Measurements from ENCODE around the gene RPGRIP1L.
A peak's percentile ranks its signal among the peaks of the same experiment; 100 is the strongest.

The RPGRIP1L gene

DNA sequence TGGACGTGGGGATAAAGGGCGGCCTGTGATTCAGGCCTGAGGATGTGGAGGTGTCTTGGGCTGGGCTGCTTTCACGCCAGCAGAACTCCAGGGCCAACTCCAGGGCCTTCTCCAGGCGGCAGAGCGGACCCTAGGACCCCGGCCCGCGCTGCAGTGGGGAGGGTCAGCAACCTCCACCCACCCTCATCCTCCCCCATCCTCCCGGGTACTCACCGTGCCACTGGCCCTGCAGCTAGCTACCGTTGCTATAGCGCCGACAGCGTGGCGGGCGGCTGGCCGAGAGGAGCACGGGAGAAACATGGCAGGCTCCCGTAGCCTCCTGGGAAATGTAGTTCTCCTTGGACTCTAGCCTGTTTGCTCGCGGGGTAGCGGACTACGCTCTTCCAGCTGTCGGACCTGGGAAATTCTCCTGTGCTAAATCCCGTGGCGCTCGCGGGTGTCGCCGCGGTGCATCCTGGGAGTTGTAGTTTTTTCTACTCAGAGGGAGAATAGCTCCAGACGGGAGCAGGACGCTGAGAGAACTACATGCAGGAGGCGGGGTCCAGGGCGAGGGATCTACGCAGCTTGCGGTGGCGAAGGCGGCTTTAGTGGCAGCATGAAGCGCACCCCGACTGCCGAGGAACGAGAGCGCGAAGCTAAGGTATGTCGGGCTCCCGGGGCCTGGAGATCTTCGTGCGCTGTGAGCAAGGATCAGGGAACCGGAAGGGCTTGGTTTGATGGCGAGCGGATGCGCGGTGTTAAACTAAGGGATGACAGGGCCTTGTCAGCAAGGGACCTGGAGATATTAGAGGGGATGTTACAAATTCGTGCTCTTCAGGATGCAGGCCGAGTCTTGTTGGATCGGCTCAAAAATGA is at the start of gene RPGRIP1L, which contains the start of gene FTO:
TSS of gene RPGRIP1L (minus strand) at position 270 of the 855 bp plus-strand sequence. CDS start 3,136 bp downstream, outside the sequence.
TSS of gene FTO (plus strand) at position 567 of the 855 bp plus-strand sequence.
- DNase-seq (ENCODE audit: low read depth in 2 of 2), result peak; percentile 98 to 100

DNA sequence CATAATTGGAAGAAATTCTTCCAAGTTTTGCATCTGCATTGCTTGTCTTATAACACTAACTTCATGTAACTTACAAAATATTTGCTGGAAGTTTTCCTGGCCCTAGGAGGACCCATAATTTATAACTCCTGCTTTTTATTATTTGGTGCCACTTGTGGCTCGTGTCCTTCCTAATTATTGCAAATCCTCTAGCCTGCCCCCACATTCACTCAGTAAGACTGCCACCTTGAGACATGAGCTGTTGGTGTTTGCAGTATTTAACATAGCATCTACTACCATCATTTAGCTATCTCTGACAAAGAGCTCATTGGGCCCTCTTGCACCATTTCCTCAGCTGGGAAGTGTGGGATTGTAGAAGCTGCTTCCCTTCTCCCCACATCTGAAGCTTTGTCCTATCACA is 49.8 kb upstream of the RPGRIP1L start:
- no peak for DNase-seq (ENCODE audit: low read depth in 2 of 2)

DNA sequence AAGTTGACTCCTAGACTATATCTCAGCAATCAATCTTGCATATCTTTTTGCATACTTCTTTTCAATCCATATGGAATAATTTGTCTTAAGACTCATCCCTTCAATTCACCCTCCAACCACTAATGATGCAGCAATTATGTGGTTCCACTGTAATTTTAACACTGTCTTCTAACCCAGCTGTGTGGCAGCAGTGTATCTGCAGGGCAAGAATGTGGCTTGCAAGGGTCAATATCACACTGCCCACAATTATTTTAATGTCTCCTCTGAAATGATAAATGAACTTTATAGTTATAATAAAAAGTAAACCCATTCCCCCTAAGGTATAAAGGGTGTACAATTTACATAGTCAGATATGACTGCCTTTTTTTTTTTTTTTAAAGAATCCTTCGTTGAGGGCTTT is 48.9 kb upstream of the RPGRIP1L start:
- no peak for DNase-seq (ENCODE audit: low read depth in 2 of 2)

DNA sequence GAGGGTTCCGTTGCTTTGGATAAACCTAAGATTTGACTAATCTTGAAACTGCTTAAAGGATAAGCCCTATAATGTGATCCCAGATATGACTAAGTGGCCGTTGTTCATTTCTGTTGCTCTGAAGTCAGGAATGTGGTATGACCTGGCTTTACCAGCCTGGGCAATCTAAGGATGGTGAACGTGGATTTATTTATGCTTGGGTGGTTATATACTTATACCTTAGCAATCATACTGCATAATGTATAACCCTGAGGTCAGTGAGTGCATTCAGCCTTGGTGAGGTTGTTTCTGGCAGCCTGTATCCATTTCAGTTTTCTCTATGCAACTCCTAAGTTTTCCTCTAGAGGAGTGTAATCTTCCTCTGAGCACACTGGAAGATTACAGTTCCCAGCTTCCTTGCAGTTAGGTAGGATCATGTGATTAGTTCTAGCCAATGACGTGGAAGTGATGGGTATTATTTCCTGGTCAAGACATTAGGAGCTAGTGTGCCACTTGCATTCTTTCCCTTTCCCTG is 42.2 kb upstream of the RPGRIP1L start:
- no peak for DNase-seq (ENCODE audit: low read depth in 2 of 2)

DNA sequence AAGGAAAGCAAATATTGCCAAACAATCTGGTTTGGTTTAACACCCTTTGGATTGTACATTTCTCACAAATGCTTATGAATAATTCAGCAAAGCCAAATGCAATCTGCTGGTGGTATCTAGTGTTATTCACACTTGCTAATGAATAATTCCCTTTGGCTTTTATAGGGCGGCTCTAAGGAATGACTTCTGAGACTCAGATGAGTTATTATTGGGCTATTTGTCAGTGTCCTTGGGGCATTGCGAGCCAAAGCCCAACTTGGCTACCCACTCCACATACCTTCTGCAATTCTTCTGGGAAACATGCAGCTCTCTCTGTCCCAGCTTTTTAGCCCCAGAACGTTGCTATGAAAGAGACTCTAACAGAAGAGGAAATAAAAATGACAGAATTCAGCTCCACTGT is 41.4 kb upstream of the RPGRIP1L start:
- DNase-seq (ENCODE audit: low read depth in 2 of 2), result no peak

DNA sequence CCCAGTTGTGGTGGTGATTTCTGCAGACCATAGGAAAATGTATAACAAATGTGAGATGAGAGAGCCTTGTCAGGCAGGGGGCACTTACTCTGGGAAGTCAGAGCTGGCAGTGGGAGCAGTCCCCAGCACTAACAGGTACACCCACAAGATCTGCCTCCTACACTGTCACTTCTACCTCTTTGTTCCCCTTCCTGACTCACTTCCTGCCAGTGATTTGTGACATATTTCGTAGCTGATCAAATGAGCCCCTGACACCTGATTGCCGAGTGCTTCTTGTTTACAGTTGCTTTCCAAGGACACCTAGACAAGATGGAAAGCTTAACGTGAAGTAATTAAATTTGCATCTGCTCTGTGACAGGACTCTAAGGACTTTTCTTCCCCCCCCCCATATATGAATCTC is 40.8 kb upstream of the RPGRIP1L start:
- DNase-seq (ENCODE audit: low read depth in 2 of 2), result no peak

DNA sequence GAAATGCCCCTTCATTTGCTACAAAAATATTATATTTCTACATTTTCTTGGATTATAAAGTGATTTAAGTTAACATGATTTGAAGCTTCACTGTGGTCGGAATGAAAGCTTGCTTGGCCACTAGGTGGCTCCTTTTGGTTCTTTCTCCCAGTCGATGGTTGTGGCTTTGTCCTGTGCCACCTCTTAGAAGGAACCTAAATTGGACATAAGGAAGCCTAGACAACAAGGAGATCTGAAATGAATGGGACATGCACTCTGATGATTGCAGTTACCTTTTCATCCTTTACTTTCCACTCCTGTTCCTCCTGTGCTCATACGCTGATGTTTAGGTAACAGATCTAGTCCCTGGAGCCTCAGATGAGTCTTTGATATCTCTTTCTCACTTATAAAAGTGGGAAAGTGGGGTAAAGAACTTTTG is 39.5 kb upstream of the RPGRIP1L start:
- no peak for DNase-seq (ENCODE audit: low read depth in 2 of 2)

DNA sequence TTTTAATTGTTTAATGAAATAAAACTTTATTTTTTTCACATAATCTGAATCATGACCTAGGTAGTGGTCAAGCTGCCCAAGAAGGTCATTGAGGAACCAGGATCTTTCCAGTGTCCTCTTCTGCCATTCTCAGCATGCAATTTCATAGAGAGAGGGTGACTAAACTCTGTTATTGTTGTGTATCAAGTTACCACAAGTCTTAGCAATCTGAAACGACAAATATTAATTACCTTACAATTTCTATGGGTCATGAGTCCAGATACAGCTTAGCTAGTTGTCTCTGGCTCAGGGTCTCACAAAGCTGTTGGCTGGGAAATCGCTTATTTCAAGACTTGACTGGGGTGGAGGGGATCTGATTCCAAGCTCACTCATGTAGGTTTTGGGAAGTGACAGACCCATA is 37.9 kb upstream of the RPGRIP1L start:
- DNase-seq (ENCODE audit: low read depth in 2 of 2), result no peak

DNA sequence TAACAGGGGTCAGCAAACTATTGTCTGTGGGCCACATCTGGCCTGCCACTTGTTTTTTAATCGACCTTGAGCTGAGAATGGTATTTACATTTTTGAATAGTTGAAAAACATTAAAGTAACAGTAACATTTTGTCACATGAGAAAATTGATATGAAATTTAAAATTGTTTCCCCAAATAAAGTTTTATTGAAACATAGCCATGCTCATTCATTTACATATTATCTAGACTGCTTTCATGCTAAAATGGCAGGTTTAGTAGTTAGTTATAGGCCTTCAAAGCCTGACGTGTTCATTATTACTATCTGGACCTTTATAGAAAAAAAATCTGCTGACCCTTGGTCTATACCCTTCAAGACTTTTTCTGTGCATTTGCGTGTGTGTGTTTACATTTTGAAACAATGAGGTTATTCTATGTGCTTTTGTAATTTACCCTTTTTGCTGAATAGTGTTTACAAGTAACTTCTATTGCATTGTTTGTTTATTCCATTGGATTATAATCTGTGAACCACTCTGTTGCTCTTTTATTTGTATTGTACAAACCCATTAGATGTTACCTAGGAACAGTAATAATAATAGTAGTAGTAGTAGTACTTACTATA is 37.4 kb upstream of the RPGRIP1L start:
- DNase-seq (ENCODE audit: low read depth in 2 of 2), result no peak

DNA sequence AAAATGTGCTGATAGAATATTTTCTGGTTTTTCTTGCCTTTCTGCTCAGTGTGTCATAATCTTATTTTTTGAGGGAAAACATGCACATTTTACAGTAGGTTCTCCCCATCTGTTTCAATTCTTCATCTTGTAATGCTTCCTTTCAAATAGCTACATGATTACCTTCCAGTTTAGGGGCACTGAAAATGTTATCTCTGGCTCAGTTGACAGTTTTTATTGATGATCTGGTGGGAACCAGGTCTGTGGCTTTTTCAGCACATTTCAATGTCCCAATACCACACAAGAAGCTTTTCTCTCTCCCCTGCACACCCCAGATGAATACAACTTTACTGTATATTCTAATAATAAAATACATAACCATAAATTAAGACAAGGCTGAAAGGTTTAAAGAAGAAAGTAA is 36.8 kb upstream of the RPGRIP1L start:
- no peak for DNase-seq (ENCODE audit: low read depth in 2 of 2)

DNA sequence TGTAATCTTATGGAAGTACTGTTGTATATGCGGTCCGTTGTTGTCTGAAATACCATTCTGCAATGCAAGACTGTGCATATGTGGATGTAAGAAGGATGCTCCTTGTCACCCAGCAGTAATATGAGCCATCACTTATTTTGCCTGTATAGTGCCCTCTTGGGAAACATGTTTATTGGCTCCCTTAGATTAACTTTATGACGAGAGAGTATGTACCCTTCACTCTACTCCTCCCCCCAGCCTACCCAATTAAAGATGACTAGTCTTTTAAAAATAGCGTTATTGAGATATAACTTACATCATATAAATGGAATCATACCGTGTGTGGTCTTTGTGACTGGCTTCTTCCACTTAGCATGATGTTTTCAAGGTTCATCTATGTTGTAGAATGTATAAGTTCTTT is 33.9 kb upstream of the RPGRIP1L start:
- DNase-seq (ENCODE audit: low read depth in 2 of 2), result no peak

DNA sequence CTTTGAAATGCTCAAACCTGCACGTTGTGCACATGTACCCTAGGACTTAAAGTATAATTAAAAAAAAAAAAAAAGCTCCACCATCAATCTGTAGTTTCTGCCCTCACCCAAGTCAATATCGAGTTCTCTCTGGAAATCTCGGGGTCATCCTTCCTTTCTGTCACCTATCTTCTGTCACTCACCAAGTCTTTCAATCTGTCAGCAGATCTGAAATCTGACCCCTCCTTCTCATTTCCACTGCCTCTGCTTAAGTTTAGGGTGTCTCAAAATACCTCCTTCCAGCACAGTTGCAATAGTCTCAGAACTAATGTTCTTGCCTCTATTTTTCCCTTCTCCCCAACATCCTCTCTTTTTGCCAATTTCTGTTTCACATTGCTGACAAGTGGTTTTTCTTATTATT is 32.6 kb upstream of the RPGRIP1L start:
- no peak for DNase-seq (ENCODE audit: low read depth in 2 of 2)

DNA sequence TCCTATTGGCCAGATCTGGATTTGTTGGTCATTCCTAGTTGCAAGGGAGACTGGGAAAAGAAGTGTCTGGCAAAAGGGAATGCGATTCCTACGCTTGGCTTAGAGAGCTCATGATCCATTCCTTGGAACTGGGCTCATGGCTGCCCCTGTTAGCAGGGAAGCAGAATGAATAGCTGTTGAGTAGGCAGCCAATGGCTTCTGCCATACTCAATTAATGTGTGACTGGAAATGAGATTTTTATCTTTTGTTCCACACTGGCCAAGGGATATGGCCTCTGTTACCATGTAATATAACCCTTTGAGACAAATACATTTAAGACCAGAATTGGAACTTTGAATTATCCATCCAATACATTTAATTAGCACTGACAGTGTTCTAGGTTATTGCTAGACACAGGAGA is 31.2 kb upstream of the RPGRIP1L start:
- no peak for DNase-seq (ENCODE audit: low read depth in 2 of 2)

DNA sequence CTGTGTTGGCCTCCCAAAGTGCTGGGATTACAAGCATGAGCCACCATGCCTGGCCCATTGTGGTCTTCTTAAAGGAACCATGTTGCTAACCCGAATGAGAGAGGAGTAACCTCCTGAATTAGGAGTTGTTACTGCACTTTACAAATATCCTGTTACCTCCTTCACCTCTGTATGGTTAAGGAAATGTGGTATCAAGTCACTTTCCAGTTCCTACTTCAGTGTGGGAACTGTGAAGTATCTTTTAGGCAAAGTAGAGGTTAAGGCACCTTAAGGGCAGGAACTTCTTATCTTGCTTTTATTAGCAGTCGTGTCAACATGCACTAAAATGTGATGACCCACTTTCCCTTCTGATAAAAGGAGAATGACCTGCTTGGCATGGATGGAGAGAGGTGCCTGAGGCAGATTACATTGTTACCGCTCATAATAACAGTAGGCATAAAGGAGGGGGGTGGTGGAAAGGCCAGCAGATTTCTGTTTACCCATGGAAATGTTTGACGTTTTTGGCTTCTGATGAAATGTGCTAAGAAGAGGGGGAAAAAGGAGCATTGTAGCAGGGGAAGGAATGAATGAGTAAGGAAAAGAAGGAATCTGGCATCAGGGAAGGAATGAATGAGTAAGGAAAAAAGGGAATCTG is 28.8 kb upstream of the RPGRIP1L start:
- DNase-seq (ENCODE audit: low read depth in 2 of 2), result no peak

DNA sequence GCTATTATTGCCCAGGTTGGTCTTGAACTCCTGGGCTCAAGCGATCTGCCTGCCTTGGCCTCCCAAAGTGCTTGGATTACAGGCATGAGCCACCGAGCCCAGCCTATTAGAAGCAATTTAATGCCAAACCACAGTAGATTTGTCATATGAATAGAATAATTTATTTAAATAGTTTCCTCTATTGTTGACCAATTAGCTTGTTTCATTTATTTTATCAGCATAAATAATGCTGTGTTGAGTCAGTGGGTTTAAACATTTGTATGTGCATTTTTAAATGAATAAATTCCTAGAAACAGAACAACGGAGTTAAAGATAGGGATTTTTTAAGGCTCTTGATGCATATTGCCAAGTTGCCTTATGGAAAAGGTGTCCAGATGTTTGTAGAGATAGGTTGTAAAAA is 27.0 kb upstream of the RPGRIP1L start:
- DNase-seq (ENCODE audit: low read depth in 2 of 2), result no peak

DNA sequence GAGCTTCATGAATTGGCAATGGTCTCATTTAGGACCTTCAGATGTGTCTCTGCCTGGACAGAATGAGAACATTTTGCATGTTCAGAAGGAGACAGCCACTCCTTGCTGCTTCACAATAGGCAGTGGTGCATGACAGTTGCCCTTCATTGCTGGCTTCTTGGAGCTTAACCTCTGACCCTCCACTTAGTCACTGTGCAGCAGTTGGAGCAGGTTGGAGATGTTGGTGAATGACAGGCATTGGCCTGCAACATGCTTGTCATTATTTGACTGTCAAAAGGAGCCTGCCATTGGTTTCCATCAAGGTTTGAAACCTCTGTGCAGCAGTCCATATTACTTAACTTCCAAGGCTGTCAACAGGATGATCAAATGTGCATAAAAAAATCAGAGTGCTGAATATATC is 23.0 kb upstream of the RPGRIP1L start:
- no peak for DNase-seq (ENCODE audit: low read depth in 2 of 2)

DNA sequence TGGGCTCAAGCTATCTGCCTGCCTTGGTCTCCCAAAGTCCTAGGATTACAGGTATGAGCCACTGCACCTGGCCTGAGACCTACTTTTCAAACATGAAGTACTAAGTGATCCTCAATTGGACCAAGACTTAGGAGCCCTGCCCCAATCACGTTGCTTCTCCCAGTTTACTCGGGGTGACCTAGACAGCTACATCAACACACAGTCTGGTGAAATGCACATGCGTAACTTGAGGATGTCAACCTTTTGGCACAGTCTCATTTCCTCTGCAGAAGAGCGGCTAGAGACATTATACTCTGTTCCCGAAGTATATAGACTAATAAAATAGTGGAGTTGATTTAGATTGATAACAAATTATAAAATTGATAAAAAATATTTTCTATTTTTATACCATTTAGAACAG is 17.4 kb upstream of the RPGRIP1L start:
- no peak for DNase-seq (ENCODE audit: low read depth in 2 of 2)

DNA sequence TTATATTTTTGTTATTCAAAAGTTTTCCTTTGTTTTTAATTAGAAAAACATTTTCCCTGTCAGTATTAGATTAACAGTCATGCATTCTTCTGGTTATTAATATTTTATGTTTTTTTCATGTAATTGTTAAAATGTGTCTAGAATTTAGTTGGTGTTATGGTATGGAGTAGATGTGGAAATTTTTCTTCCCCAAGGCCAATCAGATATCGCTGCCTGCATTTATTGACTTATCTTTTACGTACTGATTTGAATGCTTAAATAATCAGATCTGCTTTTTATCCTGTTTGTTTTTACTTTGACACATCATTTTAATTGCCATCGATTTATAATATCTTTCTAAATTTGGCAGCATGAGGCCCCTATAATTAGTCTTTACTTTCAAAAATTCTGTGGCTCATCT is 13.9 kb upstream of the RPGRIP1L start:
- DNase-seq (ENCODE audit: low read depth in 2 of 2), result no peak

DNA sequence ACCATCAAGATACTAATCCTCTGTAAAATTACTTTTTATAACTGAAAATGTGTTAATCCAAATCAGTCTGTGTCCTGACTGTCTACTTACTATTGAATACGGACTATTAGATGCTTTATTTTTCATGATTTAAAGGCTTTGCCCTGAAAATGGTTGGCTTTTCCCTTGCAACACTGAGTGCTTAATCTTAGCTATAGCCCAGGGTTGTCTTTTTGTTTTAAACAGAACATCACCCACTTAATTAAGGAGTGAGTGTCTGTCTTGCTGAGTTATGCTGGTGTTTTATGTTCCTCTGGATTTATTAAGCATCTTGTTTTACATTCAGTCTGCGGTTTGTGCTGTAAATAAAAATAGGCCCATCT is 11.3 kb upstream of the RPGRIP1L start:
- DNase-seq (ENCODE audit: low read depth in 2 of 2), result no peak

DNA sequence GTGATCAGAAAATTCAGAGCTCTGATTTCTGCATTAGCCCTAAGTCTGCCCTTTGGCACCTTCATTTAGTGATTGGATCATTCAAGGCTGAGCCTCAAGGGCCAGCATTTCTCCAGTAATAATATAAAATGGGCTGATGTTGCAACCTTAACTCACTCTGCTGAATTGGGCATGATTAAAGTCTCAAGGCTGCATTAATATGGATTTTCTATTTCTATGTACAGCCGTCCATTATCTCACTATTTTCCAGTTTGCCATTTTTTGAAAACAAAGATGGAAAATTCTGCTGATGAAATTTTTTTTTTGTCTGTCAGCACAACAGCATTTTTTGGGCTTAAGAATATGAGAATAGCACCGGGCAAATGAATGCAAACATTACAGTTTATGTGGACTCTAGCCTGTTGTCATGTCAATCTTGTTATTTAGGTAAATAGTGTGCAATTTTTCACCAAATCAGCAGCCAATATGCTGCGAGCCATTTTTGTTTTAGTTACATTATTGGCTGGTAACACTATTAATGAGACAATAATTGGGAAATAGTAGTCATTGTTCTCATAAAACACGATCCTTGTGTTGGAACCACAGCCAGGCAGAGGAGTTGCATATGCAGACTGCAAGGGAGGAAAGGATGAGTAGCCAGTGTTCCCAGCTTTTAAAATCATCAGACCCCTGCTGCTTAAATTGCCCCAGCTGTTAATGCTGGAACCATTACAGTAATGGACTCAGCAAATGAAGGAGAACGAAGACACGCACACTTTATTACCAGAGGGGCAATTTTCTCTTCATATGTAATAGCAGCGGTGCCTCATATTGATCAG is 10.8 kb upstream of the RPGRIP1L start:
- DNase-seq (ENCODE audit: low read depth in 2 of 2), result no peak

DNA sequence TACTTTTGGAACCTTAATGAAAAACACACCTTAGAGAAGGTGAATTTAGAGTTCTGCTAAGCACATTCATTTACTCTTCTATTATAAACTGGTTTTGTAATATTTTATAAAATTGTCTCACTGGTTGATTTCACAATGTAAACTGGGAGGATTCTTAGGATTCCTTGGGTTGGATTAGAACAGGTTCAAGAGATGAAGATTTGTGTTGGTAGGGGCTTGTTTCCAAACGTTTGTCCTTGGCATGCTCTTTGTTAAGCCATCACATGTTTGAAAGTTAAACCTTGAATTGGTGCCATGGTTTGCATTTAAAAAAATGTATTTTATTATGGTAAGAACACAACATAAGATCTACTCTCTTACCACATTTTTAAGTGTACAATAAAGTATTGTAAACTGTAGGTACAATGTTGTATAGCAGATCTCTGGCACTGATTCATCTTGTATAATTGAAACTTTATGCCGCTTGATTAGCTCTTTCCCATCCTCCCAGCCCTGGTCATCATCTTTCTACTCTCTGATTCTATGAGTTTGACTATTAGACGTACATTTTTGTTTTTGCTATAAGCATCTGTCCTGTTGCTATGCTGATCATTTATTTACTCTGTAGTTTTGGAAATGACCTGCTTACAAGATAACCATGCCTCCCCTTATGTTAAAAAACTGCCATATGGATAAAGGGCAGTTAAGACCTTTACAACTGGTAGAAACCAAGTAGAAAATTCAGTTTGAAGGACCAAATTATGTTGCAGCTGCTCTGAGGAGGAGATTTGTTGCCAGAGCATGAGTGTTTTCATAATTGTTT is 9.9 kb upstream of the RPGRIP1L start:
- DNase-seq (ENCODE audit: low read depth in 2 of 2), result no peak
